ENCODE results near the gene NPTX1.
A peak's percentile ranks its signal among the peaks of the same experiment; 100 is the strongest.

The NPTX1 gene

DNA sequence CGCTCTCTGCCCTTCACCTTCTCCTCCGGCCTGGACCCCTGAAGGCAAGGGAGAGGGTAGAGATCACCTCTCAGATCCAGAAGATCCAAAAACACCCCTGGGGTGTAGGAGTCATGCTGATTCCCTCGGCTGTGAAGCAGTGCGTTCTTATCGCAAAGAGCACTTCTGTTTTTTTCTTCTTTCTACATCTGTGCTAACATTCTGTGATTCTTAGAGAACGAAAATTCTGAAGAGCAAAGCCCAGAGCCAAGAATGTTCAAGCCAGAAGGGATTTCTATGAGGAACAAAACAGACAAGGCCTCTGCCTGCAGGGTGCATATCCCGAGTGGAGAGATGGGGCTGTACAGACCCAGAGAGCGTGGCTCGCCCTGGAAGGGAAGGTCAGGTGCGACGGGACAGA lies 17.2 kb downstream of the NPTX1 start:
- DNase-seq (ENCODE audit: low spot score): no peak

DNA sequence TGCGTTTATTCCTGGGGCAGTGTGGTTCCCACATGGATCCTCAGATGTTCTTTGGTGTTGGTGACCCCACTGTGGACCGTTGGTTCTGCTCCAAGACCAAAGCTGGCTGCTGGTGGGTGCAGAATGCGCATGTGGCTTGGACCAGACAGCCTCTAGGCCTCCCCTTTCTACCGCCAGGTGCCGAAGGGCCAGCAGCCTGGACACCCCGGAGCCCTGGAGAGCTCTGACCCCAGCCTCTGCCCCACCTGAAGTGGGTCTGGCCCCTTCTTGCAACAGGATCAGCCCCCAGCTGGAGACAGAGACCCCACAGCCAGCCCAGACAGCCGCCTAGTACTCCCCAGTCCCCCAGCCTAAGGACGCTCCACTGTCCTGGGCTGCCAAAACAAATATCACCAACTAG lies 18.4 kb downstream of the NPTX1 start:
- no peak for DNase-seq (ENCODE audit: low spot score)

DNA sequence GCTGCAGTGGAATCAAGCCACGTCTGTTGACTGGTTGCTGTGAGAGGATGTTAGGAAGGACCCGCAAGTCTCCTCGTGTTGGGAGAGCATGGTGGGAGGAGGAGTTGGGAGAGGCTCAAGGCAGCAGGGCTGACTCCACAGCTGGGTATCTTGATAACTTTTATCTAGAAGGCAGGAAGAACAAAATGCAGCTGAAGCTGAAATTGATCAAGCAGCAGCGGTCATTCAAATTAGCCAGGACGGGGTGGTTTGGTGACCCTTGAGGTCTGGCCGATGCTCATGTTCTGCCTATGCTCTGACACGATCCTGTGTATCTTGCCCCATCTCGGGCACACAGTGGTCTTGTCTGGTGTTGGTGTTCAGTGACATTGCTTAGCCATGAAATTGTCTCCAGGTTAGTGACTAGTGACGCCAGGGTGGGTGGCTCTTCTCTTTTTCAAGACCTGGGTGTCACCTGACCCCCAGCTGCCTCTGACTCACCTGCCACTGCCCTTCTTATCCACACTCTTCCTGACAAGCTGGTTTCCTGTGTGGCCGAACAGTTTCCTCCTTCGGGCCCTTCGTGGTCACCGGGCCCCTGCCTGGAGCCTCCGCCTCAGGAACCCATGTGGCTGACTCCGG lies 19.1 kb downstream of the NPTX1 start:
- no peak for DNase-seq (ENCODE audit: low spot score)

DNA sequence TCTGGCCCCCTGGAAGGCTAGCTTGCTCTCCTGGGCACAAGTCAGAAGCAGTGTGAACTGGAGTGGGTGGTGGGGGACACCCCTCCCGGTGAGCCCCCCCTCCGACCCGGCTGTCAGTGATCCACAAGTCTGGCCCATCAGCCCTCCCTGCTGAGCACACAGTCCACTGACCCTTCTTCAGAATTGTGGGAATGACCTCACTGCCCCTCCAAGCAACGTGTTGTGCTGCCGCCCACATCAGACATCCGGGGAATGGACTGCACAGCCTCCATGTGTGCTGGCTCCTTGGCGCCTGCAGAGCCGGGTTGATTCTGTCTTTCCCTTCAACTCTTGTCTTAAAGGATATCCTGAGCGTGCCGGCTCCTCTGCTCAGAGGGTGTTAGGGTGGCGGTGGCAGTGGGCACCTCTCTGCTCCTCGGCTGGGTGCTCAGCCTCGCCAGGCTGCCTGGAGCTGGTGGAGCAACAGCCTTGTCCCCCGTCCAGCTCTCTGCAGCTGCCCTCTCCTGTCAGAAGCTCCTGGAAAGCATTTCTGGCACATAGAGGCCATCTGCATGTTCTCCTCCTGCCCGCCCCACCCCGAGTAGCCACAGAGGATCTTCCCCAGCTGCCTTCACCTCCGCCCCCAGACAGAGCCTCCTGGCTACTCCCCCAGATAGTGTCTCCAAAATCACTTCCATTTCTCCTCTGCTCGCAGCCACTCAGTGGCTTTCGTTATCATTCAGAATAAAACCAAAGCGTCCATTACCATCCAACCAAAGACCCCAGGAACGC lies 19.8 kb downstream of the NPTX1 start:
- no peak for DNase-seq (ENCODE audit: low spot score)

DNA sequence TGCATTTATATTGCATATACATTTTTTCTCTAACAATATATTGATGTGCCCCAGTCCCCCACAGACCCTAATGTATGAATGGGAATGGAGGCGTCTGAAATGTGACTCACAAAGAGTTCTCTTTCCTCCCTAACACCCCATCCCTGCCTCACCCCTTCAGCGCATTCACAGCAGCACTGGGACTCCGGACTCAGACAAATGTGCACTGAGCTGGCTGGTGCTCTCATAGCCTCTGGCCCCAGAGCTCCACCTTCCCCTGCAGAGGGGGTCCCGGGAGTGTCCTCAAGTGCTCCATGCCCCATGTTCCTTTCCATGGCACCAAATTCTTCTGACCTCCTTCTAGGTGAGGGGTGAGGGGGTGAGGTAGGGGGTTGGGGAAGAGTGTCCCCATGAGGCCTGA lies 20.6 kb downstream of the NPTX1 start:
- DNase-seq (ENCODE audit: low spot score): no peak

DNA sequence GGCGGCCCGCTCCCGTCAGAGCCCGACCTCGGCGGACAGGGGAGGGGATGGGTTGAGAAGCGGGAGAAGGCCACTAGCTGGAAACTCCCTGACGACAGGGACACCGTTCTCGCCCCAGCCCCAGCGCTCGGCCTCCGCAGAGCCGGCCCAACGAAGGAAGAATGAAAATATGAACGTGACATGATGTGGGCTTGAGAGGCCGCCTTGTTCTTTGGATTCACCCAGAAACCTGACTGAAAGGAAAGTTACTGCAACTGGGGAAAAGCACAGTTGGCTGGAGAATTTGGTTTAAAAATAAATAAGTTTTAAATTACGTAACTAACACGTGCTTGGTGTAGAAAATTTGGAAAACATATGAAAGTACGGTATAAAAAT lies 21.1 kb downstream of the NPTX1 start:
- DNase-seq (ENCODE audit: low spot score): peak; percentile 57

DNA sequence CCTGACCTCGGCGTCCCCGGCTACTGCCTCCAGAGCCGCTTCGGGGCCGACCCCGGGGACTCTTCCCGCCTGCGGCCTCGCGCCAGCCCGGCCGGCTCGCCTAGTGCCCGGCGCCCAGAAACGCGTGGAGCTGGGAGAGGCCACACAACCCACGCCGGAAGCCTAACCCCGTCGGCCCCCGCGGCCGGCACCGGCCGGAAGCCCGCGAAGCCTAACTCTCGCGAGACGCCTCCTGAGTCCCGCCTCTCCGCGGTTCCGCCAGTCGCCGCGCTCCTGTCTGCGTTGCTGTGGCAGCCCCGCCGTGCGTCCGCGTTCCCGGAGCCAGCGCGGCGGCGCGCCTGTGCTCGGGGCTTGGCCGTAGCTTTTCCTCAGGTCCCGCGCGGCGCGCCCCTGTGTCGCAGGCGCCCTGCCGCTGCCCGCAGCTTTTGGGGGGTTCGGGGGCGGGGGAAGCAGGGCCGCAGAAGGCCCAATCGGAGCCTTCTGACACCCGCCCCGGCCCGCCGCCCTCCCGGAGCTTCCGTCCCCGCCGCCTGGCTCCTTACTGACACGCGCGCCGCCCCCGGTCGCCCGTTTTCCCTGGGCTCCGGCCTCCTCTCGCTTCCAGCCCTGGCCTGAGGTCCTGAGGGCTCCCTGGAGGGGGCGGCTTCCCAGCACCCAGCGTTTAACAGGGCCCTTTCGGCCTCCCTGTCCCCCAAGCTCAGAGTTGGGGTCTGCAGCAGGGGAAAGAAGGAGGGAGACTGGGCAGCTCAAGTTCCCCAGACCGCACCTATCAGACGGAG lies 21.7 kb downstream of the NPTX1 start:
- DNase-seq (ENCODE audit: low spot score): peak; percentile 96

DNA sequence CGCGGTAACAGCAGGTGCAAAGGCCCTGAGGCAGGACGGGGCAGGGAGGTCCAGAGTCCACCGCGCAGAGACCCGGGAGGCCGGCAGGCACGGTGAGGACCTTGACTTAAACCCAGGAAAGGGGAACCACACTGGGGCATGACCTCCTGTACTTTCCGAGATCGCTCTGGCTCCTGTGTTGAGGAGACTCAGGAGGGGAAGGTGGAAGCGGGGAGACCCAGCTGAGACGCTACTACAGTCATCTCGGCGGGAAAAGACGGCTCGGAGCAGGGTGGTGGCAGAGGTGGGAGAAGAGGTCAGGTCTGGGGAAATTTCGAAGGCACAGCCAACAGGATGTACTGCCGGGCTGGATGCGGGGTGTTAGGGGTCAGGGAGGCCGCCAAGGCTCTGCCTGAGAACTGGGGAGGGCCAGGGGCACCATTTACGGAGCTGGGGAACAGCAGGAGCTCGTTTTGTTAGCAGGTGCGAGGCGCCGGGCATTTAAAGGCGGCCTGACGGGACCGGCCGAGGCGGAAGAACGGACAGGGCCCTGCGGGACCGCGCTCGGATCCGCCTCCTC lies 22.3 kb downstream of the NPTX1 start:
- DNase-seq (ENCODE audit: low spot score): no peak

DNA sequence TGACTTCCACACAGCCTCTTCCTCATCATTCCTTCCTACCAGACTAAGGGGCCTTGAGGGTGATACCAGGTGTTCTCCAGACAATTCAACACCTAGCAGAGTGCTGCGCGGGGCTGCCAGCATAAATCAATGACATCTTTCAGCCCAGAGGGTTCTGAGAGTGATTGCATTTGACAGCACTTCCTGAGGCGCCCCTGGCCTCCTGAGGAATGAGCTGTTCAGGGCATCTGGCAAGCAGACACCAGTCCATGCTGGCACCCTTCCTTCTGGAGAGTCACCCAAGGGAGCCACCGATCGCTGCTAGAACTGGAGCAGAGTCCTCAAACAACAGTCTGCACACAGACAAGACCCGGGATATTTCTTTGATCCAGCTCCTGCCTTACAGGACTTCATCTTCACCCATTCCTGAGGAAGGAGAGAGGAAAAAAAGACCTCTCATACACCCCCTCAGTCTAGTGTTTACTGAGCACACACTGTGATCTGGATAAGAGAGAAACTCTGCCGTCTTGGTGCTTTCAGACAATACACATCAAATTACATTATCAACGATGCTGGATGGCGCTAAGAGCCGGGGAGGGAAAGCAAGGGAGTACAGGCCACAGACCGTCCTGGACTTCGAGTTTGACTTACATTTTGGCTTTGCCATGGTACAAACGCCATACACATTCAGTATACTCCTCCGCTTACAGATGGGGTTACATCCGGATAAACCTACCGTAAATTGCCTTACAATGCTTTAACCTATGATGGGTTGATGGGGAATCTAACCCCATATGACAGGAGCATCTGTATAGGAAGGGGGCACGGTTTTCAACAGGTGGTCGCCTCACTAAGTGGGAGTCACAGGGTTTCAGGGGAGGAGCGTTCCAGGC lies 23.0 kb downstream of the NPTX1 start:
- no peak for DNase-seq (ENCODE audit: low spot score)

DNA sequence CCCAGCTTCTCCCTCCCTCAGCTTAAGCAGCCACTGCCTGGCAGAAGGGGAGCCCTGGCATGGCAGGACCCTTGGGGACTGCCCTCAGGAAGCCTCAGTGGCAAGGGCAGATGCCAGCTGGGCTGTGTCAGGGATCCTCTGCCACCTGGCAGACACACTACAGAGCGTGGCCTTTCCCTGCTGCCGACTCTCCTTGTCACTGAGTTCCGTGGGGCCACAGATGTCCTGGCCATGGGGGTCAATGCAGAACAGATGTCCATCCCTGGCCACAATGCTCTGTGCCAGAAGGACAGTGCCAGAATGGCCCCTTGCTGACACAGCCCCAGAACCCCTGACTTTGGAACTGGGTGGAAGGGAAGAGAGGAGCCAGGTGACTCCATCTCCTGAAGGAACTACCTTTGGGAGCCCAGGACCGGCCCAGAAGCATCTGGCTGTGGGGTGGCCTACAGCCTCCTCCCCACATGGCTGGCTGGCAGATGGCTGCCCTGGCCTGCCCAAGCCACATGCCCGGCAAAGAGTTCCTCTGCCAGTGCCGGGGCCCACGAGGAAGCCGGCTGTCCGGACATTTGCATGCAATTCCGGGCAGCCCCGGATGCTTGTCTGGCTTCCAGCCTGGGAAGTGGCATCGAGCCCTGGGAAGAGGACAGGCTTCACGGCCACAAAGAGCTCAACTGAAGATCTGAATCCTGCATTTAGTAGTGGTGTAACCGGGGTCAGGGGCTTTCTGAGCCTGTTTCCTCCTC lies 24.1 kb downstream of the NPTX1 start:
- no peak for DNase-seq (ENCODE audit: low spot score)

DNA sequence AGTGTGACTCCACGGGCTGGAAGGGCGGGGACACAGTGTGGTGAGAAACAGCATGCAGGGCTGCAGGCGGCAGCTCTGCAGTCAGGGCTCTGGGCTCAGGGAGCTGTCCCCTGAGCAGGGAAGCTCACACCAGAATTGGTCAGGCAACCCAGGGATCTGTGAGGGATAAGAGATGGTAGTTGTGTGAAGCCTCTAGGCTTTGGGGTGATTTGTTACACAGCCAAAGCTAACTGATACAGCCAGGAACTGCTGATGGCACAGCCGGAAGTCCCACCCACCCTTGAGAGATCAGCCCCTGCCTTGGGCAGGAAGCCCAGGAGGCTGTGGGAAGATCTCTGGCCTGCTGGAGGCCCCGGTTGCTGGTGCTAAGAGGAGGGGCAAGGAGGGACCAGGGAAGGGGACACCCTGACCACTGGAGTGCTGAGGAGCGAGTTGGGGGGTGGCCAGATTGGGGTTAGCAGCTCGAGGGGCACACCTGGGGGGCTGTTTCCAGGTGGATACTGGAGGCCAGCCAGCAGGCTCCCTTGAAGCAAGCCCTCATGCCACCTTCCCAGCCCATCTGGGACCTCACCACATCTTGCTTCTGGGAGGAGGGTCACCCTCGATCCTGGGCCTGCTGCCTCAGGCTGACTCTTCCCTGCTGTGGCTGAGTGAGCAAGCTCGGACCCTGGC lies 25.2 kb downstream of the NPTX1 start:
- no peak for DNase-seq (ENCODE audit: low spot score)

DNA sequence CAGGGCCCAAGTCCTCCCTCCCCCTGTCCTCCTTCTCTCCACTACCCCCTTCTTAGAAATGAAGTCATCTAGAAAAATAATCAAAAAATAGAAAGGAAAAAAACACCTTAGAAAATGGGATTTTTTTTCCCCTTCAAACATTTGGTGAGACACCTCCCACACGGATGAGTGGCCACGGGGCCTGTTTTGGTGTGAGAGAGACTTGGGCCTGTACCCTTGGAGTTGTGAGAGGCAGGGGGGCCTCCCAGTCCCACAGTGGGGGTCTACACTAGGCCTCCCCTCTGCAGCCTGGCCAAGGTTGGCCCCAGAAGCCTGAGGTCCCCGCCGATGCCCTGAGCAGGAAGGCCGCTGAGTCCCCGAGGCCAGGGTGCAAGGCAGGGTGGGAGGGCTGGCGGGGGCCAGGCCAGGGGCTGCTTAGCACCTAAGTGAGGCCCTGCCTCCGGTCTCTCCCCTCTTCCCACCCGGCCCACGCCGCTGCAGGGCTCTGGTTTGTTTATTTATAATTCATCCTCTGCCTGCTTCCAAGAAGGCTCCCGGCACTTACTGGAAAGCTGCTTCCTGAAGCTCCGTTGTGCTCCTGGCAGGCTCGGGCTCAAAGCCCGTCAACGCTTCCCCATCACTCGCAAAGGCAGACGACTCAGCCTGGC lies 26.4 kb downstream of the NPTX1 start:
- DNase-seq (ENCODE audit: low spot score): no peak

DNA sequence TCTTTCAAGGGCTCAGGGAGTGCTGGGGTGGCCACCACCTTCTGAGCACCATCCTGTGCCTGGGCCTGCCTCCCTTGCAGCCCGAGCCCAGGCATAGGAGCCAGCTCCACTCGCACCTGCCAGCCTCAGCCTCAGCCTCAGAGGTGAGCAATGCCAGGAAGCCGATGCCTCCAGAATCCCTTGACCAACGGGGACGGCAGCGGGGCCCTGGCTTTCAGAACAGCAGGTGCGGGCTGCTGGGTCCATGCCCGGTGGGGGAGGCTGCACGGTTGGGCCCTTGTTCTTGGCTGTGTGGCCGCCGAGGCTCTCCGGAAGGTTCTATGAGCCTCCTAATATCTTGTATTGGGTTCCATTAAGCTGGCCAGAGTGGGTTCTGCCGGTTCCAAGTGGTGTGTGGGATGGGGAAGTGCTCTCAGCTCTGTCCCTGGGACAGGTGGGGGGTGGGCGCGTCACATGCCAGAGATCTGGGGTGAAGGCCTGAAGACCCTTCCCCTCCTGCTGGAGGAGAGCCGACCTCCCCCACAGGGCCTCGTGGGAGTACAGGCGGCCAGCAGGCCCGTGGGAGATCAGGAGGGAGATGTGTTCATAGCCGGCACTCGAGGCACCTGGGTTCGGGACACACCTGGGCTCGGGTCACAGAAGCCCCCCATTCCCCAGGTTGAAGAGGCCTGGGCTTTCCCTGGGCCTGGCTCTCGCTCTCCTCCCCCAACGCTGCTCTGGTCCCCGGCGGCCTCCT lies 27.0 kb downstream of the NPTX1 start:
- DNase-seq (ENCODE audit: low spot score): no peak

DNA sequence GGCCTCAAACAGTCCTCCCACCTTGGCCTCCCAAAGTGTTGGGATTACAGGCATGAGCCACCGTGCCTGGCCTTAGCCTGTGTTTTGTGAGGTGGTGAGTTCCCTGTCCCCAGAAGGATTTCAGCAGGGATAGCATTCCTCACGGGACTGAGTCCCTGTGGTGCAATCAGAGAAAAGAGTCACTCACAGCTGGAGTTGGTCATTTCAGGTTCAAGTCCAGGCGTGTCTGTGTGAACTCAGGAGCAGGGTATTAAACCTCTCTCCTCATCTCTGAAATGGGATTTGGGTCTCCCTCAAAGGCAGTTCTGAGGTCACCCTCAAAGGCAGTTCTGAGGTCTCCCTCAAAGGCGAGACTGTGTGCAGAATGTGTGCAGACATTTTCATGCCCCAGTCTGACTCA lies 28.6 kb downstream of the NPTX1 start:
- DNase-seq (ENCODE audit: low spot score): no peak

DNA sequence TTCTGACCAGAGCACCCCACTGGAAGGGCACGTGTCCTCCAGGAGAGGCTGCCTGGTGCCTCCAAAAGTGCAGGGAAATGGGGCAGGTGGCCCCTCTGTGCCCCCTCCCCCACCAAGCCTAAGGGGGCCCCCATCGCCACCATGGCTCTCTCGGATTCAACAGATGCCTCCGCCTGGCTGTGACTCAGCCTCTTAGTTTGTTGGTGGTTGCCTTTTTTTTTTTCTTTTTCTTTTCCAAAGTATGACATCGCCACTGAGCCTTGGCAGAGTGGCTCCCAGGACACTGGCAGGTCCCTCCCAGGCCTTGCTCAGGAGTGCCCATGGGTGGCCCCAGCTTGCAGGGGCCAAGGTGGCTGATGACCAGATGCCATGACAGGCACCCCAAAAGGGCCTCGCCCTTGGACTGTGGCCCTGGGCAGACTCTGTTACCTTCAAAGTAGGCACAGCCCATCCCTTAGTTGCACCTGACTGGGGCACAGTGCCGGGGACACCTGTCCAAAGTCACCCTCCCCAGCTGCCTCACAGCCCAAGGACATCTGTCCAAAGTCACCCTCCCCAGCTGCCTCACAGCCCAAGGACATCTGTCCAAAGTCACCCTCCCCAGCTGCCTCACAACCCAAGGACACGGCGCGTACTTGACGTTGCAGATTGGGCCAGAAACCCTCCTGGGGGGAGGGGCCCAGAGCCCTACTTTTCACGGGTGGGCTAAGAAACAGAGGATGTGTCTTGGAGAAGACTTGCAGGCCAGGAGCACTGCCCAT lies 29.6 kb downstream of the NPTX1 start:
- no peak for DNase-seq (ENCODE audit: low spot score)

DNA sequence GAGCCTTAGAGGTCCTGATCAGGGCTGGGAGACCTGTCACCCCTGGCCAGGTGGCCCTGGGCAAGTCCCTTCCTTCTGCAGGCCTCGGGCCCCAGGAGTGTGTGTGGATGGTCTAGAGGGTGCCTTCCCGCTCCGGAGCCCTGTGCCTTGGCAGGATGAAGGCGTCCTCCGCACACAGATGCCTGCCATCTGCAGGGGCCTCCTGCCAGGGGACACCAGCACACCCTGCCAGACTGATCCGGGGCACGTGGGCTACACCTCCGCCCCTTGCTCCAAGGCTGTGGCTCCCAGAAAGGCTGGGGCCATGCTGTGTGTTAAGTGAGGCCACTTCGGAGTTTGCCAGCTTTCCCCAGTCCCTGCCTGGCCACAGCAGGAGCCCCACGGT lies 30.7 kb downstream of the NPTX1 start:
- no peak for DNase-seq (ENCODE audit: low spot score)

DNA sequence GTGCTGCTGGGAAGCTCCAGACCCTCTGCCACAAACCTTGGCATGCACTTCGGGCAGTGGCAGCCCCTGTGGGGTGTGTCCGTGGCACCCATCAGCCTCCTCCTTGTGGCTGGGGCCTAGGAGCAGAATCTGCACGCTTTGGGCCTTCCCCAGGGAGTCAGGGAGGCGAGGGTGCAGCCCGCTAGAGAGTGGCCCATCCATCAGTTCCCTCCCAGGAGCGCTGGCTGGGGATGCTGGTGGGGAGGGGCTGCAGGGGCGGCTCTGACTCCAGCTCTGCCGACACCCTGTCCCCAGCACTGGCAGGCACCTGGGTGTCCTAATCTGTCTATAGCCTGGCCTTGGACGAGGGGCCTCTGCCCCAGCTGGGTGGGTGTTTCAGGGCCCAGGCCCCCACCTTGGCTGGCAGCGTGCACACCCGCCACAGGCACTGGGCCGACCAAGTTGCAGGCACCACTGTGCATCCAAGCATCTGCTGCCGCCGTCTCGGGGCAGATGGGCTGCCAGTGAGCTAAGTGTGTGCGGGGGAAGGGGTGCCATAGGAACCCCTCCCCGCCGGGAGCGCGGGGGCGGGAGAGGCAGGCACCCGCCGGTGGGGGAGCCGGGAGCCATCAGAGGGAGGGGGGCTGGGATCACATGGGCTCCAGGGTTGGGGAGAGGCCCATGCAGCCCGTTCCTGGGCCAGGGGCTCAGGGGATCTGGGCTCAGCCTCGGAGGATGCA lies 31.2 kb downstream of the NPTX1 start:
- no peak for DNase-seq (ENCODE audit: low spot score)

DNA sequence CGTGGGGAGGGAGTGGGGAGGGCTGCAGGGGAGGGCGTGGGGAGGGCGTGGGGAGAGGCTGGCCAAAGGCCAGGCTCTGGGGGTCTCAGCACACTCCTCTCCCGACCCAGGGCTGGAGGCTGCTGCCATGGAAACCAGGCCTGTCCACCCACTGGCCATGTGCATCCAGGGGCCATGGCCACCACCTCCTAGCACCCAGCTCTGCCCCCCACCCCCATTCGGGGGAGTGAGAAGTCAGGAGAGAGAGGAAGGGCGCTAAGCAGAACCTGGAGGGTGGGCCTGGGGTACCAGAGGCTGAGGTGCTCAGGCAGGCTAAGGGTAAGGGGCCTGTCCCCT lies 31.8 kb downstream of the NPTX1 start:
- DNase-seq (ENCODE audit: low spot score): no peak

All from LoVo (cell line).